HepG2 (cell line): Measurements from ENCODE around the gene LIPE. TPM values are rescaled to one million over a fixed set of nuclear protein-coding genes. Genes with fewer than 3 reads are reported as not detected.

Source experiments
- ATAD3A ChIP-seq: sonication (generic); formaldehyde crosslinking; IDR thresholded peaks from 2 replicates; pipeline ENCODE4 v1.4.0; 2020; ENCODE audit warnings: missing genetic modification reagents
- ATF3 ChIP-seq: sonication (generic); formaldehyde crosslinking; IDR thresholded peaks from 2 replicates; pipeline ENCODE4 v1.4.0; 2020; ENCODE audit warnings: missing genetic modification reagents
- CREB1 ChIP-seq, 2 experiments: fragments of 450-650 bp in 1 of 2; IDR thresholded peaks; 2 replicates each; pipeline ENCODE4 v1.6.1; 2016 to 2017; ENCODE audit warnings: control low read depth in 1 of 2, mild to moderate bottlenecking in 1 of 2, missing compliant biosample characterization in 1 of 2, missing genetic modification characterization in 1 of 2
- FOXC1 ChIP-seq: sonication (generic); formaldehyde crosslinking; IDR thresholded peaks from 2 replicates; pipeline ENCODE4 v1.8.0; 2022; ENCODE audit warnings: mild to moderate bottlenecking, missing genetic modification reagents, borderline replicate concordance
- HNF4A ChIP-seq: sonication (generic); formaldehyde crosslinking; IDR thresholded peaks from 2 replicates; pipeline ENCODE4 v1.4.0; 2020; ENCODE audit warnings: missing genetic modification reagents
- KAT8 ChIP-seq: IDR thresholded peaks from 2 replicates; pipeline ENCODE4 v1.6.1; 2016; ENCODE audit warnings: missing genetic modification reagents, missing compliant biosample characterization
- KDM4B ChIP-seq: sonication (generic); formaldehyde crosslinking; IDR thresholded peaks from 2 replicates; pipeline ENCODE4 v1.4.0; 2020; ENCODE audit warnings: missing genetic modification reagents
- MLXIP ChIP-seq: sonication (generic); formaldehyde crosslinking; IDR thresholded peaks from 2 replicates; pipeline ENCODE4 v1.9.0; 2021; ENCODE audit warnings: missing genetic modification reagents, borderline replicate concordance
- NKX3-1 ChIP-seq: sonication (generic); formaldehyde crosslinking; IDR thresholded peaks from 2 replicates; pipeline ENCODE4 v1.5.0; 2020; ENCODE audit warnings: missing genetic modification reagents
- RFX1 ChIP-seq: fragments of 450-650 bp; IDR thresholded peaks from 2 replicates; pipeline ENCODE4 v1.6.1; 2017
- RFX5 ChIP-seq: IDR thresholded peaks from 2 replicates; pipeline ENCODE4 v1.6.1; 2011; ENCODE audit warnings: low read depth, low read length, improper control_type of control experiment
- SMAD1 ChIP-seq: sonication (generic); formaldehyde crosslinking; IDR thresholded peaks from 2 replicates; pipeline ENCODE4 v1.4.0; 2020; ENCODE audit warnings: missing genetic modification reagents, low read depth, mild to moderate bottlenecking, borderline replicate concordance
- ZBTB14 ChIP-seq: sonication (generic); formaldehyde crosslinking; IDR thresholded peaks from 2 replicates; pipeline ENCODE4 v1.4.0; 2020; ENCODE audit warnings: missing genetic modification reagents
- ZNF124 ChIP-seq: sonication (generic); formaldehyde crosslinking; IDR thresholded peaks from 2 replicates; pipeline ENCODE4 v1.4.0; 2020; ENCODE audit warnings: missing genetic modification reagents
- ZNF326 ChIP-seq: sonication (generic); formaldehyde crosslinking; IDR thresholded peaks from 2 replicates; pipeline ENCODE4 v1.4.0; 2020; ENCODE audit warnings: missing genetic modification reagents, borderline replicate concordance
- ZNF530 ChIP-seq: sonication (generic); formaldehyde crosslinking; IDR thresholded peaks from 2 replicates; pipeline ENCODE4 v1.5.0; 2020; ENCODE audit warnings: low read depth, mild to moderate bottlenecking, missing genetic modification reagents
- ZNF558 ChIP-seq: sonication (generic); formaldehyde crosslinking; IDR thresholded peaks from 2 replicates; pipeline ENCODE4 v1.9.0; 2022; ENCODE audit warnings: mild to moderate bottlenecking, missing genetic modification reagents, borderline replicate concordance
- ZNF619 ChIP-seq: sonication (generic); formaldehyde crosslinking; IDR thresholded peaks from 2 replicates; pipeline ENCODE4 v1.4.0; 2020; ENCODE audit warnings: mild to moderate bottlenecking, missing genetic modification reagents
- ZNF761 ChIP-seq: sonication (generic); formaldehyde crosslinking; conservative IDR thresholded peaks from 2 replicates; pipeline ENCODE4 v1.4.0; 2020; ENCODE audit warnings: mild to moderate bottlenecking, missing genetic modification reagents
- ZNF782 ChIP-seq: sonication (generic); formaldehyde crosslinking; IDR thresholded peaks from 2 replicates; pipeline ENCODE4 v1.4.0; 2020; ENCODE audit warnings: missing genetic modification reagents, mild to moderate bottlenecking, borderline replicate concordance
- polyA plus RNA-seq, 8 experiments: library from polyadenylated mRNA; depleted of rRNA in 3 of 8; stranded (reverse) in 7 of 8; unstranded in 1 of 8; fragments of >200 nt; fragmentation: Illumina TruSeq in 4 of 8; extraction: Trizol in 4 of 8; gene quantifications; 2 replicates each; pipeline versions ENCODE4 v1.2.1 to v1.2.3, GENCODE V29; 2011 to 2016; ENCODE audit warnings: low read depth in 4 of 8, missing spikeins in 1 of 8, mixed read lengths in 1 of 8; ENCODE audit not compliant: insufficient read depth in 1 of 8
- total RNA-seq, 5 experiments: library from RNA; depleted of rRNA; stranded (reverse); fragments of >200 nt; fragmentation: Illumina TruSeq; extraction: Trizol; gene quantifications; 2 replicates each; pipeline ENCODE4 v1.2.3, GENCODE V29; 2016; ENCODE audit warnings: low read depth in 1 of 5
- TF ChIP-seq, protein P1 (sequence below): sonication (generic); formaldehyde crosslinking; IDR thresholded peaks from 2 replicates; pipeline ENCODE4 v1.4.0; 2020; ENCODE audit warnings: low read depth, mild to moderate bottlenecking, missing genetic modification reagents
- TF ChIP-seq, protein P2 (sequence below): sonication (generic); formaldehyde crosslinking; IDR thresholded peaks from 2 replicates; pipeline ENCODE4 v1.4.0; 2020; ENCODE audit warnings: missing genetic modification reagents

The LIPE gene
- total and polyA plus RNA-seq, 2 of the 13 experiments (the other 11 are each of a cell fraction or from before 2014, with no cell fraction given), result not detected

DNA sequence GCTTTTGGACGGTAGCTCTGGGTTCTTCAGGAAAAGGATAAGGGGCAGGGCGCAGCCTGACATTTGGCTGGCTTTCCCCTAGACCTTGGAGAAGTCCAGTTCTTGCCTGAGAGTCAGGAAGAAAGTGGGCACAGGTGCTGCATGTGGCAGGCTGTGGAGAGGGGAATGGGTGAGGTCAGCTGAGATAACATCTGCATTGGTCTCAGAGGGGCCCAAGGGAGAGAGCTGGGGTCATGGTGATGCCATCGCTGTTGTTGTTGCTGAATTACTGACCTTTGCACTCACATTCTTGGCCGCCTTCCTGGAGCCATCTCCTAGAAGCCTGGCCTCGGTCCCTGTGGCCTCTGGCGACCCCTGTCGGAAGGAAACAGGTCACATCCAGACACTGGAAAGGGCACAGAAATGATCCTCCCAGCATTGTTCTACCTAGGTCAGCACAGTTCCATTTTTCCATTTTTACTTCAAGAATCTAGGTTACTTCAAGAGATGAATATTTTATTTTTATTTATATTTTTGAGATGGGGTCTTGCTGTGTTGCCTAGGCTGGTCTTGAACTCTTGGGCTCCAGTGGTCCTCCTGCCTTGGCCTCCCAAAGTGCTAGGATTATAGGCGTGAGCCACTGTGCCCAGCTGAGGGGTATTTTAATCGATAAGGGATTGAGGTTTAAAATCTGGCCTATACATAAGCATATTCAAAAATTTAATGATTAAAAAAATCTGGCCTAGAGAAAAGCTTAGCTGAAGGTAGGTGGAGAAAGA lies 6.5 kb upstream of the LIPE start (continued):
- TF ChIP-seq MLXIP (CRISPR knock-in tag), result no peak
- no peak; the same call in 1 of the 2 replicates for TF ChIP-seq SMAD1 (CRISPR knock-in tag)
- TF ChIP-seq KAT8 (CRISPR knock-in tag), result peak; percentile 68
- TF ChIP-seq ZNF761, result no peak
- TF ChIP-seq ZBTB14 (CRISPR knock-in tag), result no peak
- TF ChIP-seq CREB1 (IDR thresholded peaks at IDR 0.05), result 0 out of 2 replicates have a peak, but pooled peaks have one; percentile 9
- no peak; the same call in 1 of the 2 replicates for TF ChIP-seq CREB1 (CRISPR knock-in tag; IDR thresholded peaks at IDR 0.05)
- TF ChIP-seq HNF4A, result peak; percentile 97
- no peak for TF ChIP-seq ZNF619 (CRISPR knock-in tag)
- no peak for TF ChIP-seq NKX3-1 (CRISPR knock-in tag)
- TF ChIP-seq RFX5, result no peak
- no peak for TF ChIP-seq ZNF782 (CRISPR knock-in tag)
- TF ChIP-seq KDM4B (CRISPR knock-in tag), result 0 out of 2 replicates have a peak, but pooled peaks have one; percentile 24
- TF ChIP-seq, protein P1, sequence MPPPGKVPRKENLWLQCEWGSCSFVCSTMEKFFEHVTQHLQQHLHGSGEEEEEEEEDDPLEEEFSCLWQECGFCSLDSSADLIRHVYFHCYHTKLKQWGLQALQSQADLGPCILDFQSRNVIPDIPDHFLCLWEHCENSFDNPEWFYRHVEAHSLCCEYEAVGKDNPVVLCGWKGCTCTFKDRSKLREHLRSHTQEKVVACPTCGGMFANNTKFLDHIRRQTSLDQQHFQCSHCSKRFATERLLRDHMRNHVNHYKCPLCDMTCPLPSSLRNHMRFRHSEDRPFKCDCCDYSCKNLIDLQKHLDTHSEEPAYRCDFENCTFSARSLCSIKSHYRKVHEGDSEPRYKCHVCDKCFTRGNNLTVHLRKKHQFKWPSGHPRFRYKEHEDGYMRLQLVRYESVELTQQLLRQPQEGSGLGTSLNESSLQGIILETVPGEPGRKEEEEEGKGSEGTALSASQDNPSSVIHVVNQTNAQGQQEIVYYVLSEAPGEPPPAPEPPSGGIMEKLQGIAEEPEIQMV, result 0 out of 2 replicates have a peak, but pooled peaks have one; percentile 65
- TF ChIP-seq ZNF530 (CRISPR knock-in tag), result no peak
- no peak for TF ChIP-seq FOXC1 (CRISPR knock-in tag)
- TF ChIP-seq RFX1, result no peak
- TF ChIP-seq ATF3, result peak; percentile 87
- TF ChIP-seq ZNF124 (CRISPR knock-in tag), result peak; percentile 64; the same call in 1 of the 2 replicates
- TF ChIP-seq, protein P2, sequence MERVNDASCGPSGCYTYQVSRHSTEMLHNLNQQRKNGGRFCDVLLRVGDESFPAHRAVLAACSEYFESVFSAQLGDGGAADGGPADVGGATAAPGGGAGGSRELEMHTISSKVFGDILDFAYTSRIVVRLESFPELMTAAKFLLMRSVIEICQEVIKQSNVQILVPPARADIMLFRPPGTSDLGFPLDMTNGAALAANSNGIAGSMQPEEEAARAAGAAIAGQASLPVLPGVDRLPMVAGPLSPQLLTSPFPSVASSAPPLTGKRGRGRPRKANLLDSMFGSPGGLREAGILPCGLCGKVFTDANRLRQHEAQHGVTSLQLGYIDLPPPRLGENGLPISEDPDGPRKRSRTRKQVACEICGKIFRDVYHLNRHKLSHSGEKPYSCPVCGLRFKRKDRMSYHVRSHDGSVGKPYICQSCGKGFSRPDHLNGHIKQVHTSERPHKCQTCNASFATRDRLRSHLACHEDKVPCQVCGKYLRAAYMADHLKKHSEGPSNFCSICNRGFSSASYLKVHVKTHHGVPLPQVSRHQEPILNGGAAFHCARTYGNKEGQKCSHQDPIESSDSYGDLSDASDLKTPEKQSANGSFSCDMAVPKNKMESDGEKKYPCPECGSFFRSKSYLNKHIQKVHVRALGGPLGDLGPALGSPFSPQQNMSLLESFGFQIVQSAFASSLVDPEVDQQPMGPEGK, result peak; percentile 62
- no peak for TF ChIP-seq ZNF326
- no peak for TF ChIP-seq ATAD3A (CRISPR knock-in tag)
- no peak for TF ChIP-seq ZNF558 (CRISPR knock-in tag)
